ENCODE results near the gene OPN1SW.

DNA sequence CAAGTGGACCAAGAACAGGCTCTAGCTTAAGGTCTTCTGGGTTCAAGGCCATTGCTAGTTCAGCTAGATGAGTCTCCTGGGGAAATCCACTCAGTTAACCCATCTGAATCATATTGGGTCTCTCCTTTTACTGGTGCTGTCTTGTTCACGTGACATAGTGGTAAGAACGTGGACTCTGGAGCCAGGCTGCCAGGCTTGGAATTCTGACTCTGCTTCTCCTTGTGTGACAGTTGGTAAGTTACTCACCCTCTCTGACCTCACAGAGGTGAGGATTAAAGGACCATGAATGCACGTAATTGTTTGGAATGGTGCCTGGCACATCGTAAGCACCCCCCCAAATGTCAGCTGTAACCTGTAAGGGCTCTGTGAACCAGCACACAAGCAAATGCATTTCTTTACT, 46.1 kb downstream of the OPN1SW start:
- TF ChIP-seq CTCF (IDR thresholded peaks at IDR 0.05) (no peak), POLR2A (IDR thresholded peaks at IDR 0.05) (no peak)

Data from esophagus squamous epithelium (tissue), 4 donors.